ENCODE data around the gene SERPINA9. TPM values are rescaled to one million over a fixed set of nuclear protein-coding genes. Genes with fewer than 3 reads are reported as not detected.
"Not testable (repeated sequence)": the region's sequence is repeated elsewhere in the genome, so short reads cannot be mapped to it uniquely, and the experiment has no call there.

The SERPINA9 gene
- total RNA-seq, 1 donor from 2014 or later, result not detected

DNA sequence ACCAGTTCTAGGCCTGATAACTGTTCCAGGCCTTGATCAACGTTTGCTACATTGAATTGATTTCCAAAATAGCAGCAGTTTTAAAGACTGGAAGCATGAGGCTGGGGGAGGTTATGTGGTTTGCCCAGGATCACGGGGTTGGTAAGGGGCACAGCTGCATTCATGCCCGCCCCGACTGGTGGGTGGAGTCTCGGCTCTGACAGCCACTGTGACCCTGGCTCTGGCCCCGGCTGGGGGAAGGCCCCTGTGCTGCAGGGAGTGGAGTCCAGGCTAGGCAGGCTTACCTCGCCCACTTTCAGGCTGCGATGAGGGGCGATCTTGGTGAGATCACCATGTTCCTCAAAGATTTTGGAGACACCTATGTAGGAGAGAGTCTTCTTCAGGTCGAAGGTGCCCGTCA, 13.3 kb upstream of the SERPINA9 start:
- FAIRE-seq, result no peak
- no peak for DNase-seq (ENCODE audit: low spot score in 2 of 2)

DNA sequence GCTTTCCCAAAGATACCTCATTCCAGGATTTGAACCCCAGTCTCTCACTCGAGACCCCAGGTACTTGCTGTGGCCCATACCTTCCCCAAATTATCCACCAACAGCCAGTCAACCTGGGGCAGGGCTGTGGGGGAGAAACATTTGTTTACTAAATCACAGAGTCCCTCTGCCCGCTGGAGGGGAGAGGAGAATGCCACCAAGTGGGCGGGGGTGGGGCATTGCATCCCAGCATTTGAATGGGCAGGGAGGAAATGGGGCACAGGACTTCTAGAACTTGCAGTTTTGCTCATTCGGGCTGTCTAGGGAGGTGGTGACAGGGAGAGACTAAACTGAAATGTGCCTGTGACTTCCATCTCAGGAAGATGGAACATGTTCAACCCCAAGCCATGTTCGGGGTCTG, 10.9 kb upstream of the SERPINA9 start:
- FAIRE-seq (no peak), DNase-seq (ENCODE audit: low spot score in 2 of 2) (no peak)

DNA sequence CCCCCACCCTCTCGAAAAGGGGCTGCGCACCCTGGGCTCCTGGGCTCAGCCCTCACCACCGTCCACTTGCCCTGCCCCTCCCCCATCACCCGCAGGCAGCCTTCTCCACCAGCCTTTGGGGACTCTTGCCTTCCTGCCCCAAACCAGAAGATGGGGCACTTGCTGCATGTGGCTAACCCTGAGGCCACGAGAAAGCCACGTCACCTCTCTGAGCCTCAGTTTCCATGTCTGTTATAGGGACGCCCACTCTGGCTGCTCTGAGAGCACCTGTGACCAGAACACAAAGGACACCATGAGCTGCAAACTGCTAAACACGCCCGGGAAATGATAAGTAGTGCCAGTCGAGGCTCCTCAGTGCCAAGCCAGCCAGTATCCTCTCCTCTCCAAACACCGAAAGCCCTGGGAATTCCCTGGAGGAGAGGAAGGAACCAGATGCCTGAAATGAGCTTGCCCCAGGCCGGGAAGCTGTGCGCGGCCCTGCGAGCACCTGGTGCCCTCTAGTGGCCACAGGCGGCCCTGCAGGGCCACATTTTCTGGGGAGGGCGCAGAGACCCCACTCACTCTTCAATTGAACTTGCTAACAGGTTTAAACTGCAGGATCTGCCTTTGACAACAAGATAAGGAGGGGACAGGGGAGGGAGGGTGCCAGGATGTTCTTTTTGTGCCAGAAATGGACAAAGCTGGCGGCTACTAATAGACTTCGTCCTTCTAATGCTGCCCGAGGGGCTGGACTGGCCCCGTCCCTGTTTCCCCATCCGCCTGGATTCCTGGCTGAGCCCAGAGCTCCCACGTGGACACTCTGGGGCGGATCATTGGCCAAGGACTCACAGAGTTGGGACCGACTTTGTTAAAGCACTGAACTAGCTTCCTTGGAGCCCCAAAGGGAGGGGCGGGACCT, 10.2 kb upstream of the SERPINA9 start:
- DNase-seq (ENCODE audit: low spot score in 2 of 2) (peak; percentile 41 to 76), FAIRE-seq (no peak)

DNA sequence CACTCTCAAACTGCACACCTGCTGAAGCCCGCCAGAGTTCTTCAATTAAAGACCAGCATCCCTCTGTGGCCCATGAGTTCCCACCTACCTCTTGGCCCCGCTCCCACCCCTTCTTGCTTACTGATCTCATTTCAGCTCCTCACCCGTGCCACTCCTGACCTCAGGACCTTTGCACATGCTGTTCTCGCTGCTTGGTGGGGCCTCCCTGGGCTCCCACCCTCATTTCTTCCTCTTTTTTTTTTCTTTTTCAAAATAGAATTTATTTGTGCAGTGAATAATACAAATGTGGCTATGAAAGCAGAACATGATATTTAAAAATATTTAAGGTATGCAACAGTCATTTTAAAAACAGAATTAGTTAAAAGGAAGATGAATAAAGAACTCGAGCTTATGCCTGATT, 8.5 kb upstream of the SERPINA9 start:
- no peak for FAIRE-seq
- no peak for DNase-seq (ENCODE audit: low spot score in 2 of 2)

DNA sequence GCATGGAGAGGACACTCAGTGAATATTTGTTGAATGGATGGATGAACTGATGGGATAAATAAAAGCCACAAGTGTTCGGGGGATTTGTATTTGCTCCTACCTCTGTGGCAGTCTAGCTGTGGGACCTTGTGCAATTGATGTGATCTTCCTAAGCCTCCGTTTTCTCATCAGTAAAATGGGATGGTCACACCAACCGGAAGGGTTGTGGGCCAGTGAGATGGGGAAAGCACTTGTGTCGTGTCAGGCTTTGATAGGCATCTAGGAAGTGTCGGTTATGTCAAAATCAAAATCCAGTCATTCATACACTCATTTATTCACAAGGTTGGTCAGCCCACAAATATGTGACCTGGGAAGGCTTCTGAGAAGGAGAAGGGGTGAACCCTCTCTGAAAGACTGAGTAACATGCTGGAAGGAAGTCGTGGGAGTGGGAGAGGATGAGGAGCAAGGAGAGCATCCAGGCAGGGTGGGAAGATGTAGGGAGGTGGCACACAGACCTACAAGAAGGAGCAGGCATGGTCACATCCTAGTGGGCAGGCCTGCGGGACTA, 7.8 kb upstream of the SERPINA9 start:
- FAIRE-seq, result no peak
- DNase-seq (ENCODE audit: low spot score in 2 of 2), result no peak

DNA sequence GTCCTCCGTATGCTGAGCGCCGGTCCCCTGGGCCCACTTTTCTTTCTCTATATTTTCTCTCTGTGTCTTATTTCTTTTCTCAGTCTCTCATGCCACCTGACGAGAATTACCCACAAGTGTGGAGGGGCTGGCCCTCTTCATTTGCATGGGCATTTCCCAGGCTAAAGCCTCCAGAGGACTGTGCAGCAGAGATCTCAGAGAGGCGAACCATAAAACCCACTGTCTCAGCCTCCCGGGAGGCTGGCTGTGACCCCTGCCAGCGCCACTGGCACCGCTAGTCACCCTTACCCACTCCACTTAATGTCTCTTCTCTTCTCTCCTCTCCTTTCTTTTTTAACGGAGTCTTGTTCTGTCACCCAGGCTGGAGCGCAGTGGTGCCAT, 7.1 kb upstream of the SERPINA9 start:
- DNase-seq (ENCODE audit: low spot score in 2 of 2) (no peak), FAIRE-seq (no peak)

DNA sequence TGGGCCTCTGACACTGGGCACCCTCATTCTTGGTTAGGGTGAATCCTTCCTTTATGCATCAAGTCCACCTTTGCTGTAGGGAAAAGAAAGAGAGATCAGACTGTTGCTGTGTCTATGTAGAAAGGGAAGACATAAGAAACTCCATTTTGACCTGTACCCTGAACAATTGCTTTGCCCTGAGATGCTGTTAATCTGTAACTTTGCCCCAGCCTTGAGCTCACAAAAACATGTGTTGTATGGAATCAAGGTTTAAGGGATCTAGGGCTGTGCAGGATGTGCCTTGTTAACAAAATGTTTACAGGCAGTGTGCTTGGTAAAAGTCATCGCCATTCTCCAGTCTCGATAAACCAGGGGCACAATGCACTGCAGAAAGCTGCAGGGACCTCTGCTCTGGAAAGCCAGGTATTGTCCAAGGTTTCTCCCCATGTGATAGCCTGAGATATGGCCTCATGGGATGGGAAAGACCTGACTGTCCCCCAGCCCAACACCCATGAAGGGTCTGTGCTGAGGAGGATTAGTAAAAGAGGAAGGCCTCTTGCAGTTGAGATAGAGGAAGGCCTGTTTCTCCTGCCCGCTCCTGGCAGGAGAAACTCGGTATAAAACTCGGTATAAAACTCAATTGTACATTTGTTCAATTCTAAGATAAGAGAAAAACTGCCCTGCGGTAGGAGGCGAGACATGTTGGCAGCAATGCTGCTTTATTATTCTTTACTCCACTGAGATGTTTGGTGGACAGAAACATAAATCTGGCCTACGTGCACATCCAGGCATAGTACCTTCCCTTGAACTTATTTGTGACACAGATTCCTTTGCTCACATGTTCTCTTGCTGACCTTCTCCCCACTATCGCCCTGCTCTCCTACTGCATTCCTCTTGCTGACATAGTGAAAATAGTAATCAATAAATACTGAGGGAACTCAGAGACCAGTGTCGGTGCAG, 6.4 kb upstream of the SERPINA9 start:
- FAIRE-seq; DNase-seq (ENCODE audit: low spot score in 2 of 2): not testable (repeated sequence)

DNA sequence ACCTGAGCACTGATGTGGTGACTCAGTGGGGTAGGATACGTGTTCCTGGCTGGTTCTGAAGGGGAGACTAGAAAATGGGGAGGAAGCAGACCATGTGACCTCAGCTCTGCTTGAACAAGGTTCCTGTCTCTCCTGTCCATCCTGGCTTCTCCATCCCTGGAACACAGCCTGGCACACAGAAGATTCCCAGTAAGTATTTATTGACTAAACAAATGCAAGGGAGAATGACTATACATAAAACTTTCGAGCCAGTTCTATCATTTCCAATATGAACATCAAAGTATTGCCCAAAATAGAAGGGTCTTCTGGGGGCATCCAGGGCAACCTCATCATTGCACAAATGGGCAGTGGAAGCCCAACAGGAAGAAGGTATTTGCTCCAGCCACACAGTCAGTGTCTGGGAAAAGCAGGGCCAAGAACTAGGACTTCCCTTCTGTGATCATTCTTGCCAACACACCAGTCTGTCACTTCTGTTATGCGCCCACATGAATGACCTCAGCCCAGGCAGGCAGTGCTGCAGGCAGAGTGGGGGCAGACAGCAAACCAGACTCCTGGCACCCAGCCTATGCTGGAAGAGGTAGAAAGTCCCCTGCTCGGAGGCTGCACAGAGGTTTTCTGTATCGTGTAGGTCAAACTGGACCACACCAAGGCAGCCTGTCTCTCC, 5.6 kb upstream of the SERPINA9 start:
- FAIRE-seq (no peak), DNase-seq (ENCODE audit: low spot score in 2 of 2) (no peak)

DNA sequence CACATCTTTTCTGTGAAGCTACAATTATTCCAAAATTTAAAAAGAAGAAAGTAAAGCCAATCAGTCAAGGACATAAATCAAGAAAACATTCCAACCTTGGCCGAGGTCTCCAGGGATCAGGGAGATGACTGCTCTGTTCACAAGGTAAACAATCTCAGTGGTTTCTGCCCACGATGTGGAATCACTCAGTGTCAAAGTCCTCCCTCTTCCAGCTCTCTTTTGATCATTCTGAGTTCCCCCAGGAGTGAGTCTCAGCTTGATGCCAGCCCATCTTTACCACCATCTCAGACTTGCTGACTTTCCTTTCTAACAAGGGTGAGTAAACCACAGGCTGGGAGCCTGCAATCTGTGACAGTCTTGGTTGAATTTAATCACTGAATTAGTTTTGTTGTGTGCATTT, 4.8 kb upstream of the SERPINA9 start:
- FAIRE-seq (no peak), DNase-seq (ENCODE audit: low spot score in 2 of 2) (no peak)

DNA sequence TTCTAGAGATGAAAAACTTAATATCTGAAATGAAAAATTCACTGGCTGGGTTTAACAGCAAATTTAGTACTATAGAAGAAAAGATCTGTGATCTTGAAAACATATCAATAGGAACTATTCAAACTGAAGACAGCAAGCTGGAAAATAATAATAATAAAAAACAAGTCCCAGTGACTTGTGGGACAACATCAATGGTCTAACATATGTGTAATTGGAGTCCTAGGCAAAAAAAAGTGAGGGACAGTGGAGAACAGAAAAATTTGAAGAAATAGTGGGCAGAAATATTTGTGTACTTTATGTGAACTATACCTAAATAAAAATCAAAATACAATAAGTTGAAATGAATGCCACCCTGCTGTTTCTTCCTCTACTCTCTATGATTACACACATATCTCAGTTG, 2.4 kb upstream of the SERPINA9 start:
- DNase-seq (ENCODE audit: low spot score in 2 of 2), result no peak
- FAIRE-seq, result no peak

DNA sequence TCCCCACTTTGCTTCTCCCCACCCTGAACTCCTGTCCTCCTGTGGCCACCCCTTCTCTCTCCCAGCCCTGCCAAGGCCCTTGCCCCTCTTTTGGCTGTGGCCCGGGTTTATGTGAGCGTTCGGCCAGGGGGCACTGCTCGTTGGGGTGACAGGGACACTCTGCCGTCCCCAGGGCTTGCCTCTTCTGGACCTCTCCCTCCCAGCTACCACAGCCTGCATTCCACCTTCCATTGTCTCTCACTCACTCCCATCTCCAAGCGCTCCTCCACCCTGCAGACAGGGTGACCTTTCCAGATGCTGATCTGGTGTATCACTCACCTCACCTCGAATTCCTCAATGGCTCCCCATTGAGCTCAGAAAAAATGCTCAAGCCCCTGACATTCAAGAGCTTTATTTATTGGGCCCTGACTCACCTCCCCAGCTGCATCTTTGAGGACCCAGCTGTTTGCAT, 1.4 kb downstream of the SERPINA9 start:
- no peak for DNase-seq (ENCODE audit: low spot score in 2 of 2)

DNA sequence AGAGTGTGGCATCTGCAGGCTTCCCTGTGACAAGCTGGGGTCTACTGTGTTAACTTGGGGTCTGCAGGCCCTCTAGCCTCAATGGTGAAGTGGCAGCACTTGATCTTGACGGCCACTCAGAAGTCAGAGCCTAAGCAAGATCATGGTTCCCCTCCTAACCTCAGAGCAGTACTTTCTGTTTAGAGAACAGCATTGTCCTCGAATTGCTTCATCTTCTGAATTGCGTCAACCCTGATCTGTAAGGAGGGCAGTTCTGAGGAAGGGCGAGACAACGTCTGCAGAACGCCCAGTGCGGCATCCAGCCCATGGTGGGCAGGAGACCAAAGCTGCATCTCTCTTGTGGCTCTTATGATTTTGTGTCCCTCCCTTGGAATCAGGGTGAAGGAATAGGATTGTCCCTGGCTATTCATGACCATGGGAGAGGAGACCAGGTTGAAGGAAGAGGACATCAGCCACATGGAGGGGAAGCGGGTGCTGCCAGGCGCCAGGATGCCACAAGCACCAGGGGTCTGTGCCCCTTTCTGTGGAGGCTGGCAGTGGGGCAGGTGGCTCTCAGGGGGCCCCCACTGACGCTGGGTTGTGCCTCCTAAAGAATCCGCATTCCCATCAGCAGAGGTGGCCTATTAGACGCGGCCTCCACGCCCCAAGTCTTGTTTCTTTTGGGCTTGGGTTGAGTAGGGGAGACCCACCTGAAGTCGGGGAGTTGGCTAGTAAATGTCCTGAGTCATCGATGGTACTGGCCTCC, 2.2 kb downstream of the SERPINA9 start:
- FAIRE-seq, result no peak

More for the DNA sequence above, 1.4 kb downstream of the SERPINA9 start:
- FAIRE-seq, result no peak

DNA sequence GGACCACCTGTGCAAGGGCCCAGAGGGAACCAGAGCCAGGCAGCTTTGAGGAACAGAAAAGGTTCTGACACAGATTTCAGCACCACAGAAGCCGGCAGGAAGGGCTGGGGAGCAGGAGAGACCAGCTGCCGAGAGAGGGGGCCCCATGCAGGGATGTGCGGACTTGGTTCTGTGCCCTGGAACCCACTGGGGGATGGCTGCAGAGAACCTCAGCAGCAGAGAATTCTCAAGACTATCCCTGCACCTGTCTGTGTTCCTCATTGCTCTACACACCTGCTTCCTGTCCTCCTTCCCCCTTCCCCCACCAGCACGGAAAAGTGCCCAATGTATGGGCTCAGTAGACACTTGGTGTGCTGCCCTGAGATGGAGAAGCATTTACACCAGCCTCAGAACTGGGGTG, 3.2 kb downstream of the SERPINA9 start:
- FAIRE-seq, result no peak
- DNase-seq (ENCODE audit: low spot score in 2 of 2), result no peak

More for the DNA sequence above, 2.2 kb downstream of the SERPINA9 start:
- no peak for DNase-seq (ENCODE audit: low spot score in 2 of 2)

DNA sequence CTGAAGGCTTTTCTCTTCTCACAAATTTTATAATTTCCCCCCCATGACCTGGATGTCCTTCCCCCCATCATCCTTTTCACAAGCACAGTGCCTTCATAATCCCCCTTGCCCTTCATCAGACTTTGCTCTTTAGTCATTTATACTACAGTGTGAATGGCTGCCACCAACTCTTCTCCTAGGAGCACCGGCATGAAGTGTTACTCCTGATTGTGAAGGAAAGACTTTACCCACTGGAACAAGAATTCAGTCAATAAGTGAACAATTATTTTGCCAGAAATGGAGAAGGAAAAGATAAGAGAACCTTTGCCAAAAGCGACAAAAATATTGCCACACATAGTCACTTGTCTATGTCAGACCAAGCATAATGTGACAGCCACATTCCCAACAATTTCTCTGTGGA, 5.0 kb downstream of the SERPINA9 start:
- no peak for DNase-seq (ENCODE audit: low spot score in 2 of 2)
- FAIRE-seq, result no peak

DNA sequence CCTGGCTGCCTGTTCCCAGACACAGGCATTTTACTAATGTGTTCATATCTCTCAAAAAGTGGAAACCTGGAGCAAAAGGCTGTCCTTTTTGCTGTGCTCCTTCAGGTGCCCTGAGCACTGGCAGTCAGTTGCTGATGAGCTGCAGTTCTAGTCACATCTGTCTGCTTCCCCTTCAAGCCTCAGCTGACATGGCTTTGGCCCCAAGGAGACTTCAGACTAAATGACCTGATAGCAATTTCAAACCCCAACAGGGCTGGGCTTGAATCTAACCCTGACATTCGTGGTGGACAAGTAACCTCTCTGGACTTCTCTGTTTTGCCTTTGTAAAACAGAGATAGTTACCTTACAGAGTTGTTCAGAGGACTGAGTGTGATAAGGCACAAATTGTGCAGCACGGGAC, 5.7 kb downstream of the SERPINA9 start:
- DNase-seq (ENCODE audit: low spot score in 2 of 2) (no peak), FAIRE-seq (no peak)

DNA sequence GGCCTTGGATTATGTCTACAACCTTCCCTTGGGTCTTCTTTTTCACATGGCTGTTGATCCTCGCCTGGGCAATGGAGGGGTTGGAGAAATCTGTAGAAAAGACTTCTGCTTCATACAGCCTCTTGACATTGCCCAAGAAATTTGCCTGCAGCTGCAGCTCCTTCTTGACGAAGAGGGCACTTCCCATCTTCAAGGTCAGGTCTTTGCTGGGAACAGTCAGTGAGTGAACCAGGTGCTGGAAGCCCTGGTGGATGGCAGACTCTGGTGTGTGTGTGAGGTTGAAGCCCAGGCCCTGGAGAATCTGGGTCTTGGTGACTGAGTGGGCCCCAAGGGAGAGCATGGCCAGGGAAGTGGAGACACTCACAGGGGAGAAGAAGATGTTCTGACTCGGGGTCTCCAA, 6.7 kb downstream of the SERPINA9 start:
- DNase-seq (ENCODE audit: low spot score in 2 of 2), result no peak
- FAIRE-seq, result no peak

DNA sequence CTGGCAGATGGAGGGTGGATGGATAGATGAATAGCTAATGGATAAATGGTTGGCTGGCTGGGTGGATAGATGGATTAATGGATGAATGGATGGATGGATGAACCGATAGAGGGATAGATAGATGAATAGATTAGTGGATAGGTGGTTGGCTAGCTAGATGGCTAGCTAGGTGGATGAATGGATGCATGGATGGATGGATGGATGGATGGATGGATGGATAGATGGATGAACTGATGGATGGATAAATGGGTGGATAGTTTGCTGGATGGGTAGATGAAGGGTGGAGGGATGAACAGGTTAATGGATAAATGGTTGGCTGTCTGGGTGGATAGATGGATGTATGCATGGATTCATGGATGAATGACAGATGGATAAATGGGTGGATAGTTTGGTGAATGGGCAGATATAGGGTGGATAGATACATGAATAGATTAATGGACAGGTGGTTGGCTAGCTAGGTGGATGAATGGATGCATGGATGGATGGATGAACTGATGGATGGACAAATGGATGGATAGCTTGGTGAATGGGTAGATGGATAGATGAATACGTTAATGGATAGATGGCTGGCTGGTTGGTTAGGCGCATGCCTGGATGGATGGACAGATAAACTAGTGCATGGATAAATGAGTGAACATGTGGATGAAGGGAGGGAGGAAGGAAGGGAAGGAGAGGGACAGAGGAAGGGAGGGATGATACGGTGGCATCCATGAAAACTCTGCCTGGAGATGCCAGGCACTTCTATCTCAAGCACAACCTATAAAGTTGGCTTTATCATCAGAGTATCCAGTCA, 8.1 kb downstream of the SERPINA9 start:
- FAIRE-seq (no peak), DNase-seq (ENCODE audit: low spot score in 2 of 2) (no peak)

DNA sequence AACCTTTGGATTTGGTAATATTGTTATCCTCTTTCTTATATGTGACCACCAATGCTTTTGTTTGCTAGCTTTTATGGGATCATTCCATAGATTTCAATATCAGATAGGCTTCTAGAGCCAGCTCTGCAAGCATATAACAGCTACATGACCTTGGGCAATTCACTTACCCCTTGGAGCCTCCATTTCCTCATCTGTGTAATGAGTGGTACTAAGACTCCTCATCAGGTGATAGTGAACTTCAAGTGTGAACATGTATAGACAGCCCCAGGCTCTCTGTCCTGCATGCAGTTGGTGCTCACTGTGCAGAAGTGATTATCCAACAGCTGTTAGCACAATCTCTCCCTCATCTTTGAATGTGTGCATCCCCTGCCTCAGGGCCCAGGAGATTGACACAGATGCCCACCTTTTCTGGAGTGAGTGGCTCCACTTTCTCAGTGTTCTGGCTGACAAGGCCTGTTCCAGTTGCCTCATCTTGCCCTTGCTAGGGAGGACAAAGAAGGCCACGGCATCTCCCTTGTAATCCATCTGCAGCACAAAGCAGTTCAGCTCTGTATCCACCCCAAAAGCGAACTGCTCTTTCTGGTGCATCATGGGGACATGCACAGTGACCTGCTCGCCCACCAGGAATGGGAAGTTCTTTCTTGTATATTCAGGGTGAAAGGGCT, 9.2 kb downstream of the SERPINA9 start:
- FAIRE-seq, result no peak
- DNase-seq (ENCODE audit: low spot score in 2 of 2), result no peak
